ENCODE results near the gene ITPRID2. TPM values are rescaled to one million over a fixed set of nuclear protein-coding genes. Genes with fewer than 3 reads are reported as not detected.

Gene ITPRID2
- total RNA-seq, 2 experiments from 2014 or later: 40.7 to 40.8 TPM

DNA sequence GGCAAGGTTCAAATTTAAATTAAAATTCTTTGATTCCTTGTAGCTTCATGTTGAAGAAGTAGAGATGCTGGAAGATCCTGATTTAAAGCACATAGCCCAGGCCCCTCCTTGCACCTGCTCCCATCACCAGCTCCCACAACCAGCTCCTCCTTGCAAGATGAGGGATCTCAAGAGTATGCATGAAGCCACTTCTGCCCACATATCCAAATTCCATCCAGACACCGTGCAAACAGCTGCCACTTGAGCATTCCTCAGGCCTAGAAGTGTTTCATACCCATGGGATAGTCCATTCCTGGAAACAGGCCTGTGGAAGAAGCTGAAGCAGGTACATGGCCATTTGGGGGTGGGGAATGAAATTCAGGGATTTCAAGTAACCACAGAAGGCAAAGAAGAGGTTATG is 32.4 kb upstream of the ITPRID2 start:
- H3K36me3 Mint-ChIP-seq (ENCODE audit: low read depth): no peaks in the 10 kb centered on the region
- H3K27me3 Mint-ChIP-seq (ENCODE audit: low read depth): peaks cover 2% of the 10 kb centered on the region
- H3K4me1 Mint-ChIP-seq (ENCODE audit: low read depth): no peaks in the 10 kb centered on the region
- intact Hi-C loops (cut with micrococcal nuclease): no loop called here
- no peak overlapping the region for H3K27ac Mint-ChIP-seq
- H3K9me3 Mint-ChIP-seq: no peaks in the 10 kb centered on the region
- no peak overlapping the region for H3K4me3 Mint-ChIP-seq
- no peak for DNase-seq
- CTCF ChIA-PET: no interaction called here

DNA sequence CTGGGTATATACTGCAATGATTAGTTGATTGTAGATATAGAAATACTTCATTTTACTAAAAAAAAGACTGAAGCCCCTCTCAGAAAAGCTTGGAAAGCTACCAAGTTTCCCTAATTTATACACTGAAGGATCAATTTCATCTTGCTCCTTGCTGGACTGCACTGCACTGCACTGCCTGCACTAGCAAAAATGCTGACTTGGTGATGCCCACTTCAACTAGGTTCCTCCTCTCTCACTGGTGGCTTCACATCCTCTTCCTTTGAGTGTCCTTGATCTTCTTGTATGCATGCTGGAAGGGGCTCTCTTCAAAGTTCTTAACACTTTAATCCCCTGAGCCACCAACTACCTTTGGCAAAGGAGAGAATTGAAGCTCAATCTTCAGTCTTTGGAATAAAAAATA is 31.7 kb upstream of the ITPRID2 start:
- Mint-ChIP-seq H3K27me3 (ENCODE audit: low read depth) (peaks cover 2% of the 10 kb centered on the region), H3K4me1 (ENCODE audit: low read depth) (no peaks in the 10 kb centered on the region), H3K9me3 (no peaks in the 10 kb centered on the region), H3K4me3 (no peak overlapping the region), H3K27ac (no peak overlapping the region), H3K36me3 (ENCODE audit: low read depth) (no peaks in the 10 kb centered on the region)
- intact Hi-C loops (cut with micrococcal nuclease): no loop called here
- CTCF ChIA-PET: no interaction called here
- DNase-seq: no peak

DNA sequence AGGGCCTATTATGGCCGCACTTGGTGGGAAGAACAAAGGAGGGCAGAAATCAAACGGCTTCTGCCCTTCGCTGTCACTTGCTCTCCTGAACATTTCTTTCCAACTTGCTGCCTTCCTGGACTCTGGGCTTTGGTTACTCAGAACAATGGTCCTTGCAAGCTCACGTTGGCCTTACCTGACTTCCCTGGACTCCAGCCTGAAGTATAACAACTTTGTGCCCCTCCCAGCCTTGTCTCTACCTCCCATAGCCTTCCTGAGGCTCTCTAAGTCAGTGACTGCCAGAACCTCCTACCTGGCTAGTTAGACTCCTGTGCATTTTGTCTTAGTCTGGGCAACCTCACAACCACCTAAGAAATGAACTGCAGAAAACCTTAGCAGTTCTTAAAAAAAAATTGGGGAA is 30.2 kb upstream of the ITPRID2 start:
- Mint-ChIP-seq H3K9me3 (no peaks in the 10 kb centered on the region), H3K4me3 (no peak overlapping the region), H3K4me1 (ENCODE audit: low read depth) (no peaks in the 10 kb centered on the region), H3K27ac (no peak overlapping the region), H3K27me3 (ENCODE audit: low read depth) (peaks cover 2% of the 10 kb centered on the region), H3K36me3 (ENCODE audit: low read depth) (no peaks in the 10 kb centered on the region)
- no peak for DNase-seq
- CTCF ChIA-PET: no interaction called here
- intact Hi-C loops (cut with micrococcal nuclease): no loop called here

DNA sequence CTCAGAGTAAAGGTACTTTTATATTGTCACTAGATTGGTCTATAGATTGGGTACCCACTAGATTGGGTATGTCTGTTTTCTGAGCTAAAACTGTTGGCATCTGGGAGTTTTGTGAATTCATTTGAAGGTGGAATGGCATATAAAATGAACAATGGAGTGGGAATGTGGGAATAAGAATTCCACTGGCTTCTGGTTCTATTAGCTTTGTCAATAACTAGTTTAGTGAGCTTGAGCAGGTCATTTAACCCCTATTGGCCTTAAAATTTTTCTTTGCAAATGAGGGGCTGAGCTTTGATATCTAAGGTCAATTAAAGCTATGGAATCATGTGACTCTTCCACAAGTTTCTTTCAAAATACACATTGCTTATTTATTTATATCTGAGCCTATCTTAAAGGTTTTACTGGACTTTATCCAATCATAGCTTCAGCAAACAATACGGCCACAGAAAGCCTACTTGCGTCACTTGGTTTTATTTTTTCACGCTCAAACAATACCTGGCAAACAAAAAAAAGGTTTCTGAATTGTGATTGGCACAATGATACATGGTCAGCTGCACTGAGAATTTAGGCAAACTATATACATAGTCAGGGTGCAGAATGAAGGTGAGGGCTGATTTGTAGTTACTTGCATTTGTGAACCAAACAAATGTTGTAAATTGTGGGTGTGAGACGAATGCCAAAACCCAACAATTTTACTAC is 28.8 kb upstream of the ITPRID2 start:
- no peak for DNase-seq
- CTCF ChIA-PET: no interaction called here
- Mint-ChIP-seq H3K4me3 (no peak overlapping the region), H3K9me3 (no peaks in the 10 kb centered on the region), H3K27ac (no peak overlapping the region), H3K36me3 (ENCODE audit: low read depth) (no peaks in the 10 kb centered on the region), H3K4me1 (ENCODE audit: low read depth) (no peaks in the 10 kb centered on the region), H3K27me3 (ENCODE audit: low read depth) (peaks cover 4% of the 10 kb centered on the region)
- intact Hi-C loops (cut with micrococcal nuclease): no loop called here

DNA sequence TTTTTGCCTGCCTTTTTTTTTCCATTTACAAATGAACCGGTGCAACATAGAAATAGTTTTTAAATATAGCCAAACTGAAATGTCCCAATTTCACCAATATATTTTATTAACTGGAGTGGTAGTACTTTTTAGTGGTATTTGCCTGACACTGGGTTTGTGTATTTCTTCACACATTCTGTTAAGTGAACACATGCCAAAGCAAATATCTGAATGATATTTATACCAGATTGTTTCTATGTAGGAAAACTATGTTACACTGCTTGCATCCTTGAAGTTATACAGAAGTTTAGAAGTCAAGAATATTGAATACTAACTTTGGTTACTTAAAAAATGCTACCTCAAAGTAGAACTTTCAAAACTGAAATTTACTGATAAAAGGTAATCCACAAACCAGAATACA is 19.4 kb upstream of the ITPRID2 start:
- no peaks in the 10 kb centered on the region for H3K36me3 Mint-ChIP-seq (ENCODE audit: low read depth)
- H3K27ac Mint-ChIP-seq: no peak overlapping the region
- intact Hi-C loops (cut with micrococcal nuclease): no loop called here
- CTCF ChIA-PET: no interaction called here
- H3K9me3 Mint-ChIP-seq: no peaks in the 10 kb centered on the region
- no peaks in the 10 kb centered on the region for H3K4me1 Mint-ChIP-seq (ENCODE audit: low read depth)
- H3K4me3 Mint-ChIP-seq: no peak overlapping the region
- no peak for DNase-seq
- no peaks in the 10 kb centered on the region for H3K27me3 Mint-ChIP-seq (ENCODE audit: low read depth)

DNA sequence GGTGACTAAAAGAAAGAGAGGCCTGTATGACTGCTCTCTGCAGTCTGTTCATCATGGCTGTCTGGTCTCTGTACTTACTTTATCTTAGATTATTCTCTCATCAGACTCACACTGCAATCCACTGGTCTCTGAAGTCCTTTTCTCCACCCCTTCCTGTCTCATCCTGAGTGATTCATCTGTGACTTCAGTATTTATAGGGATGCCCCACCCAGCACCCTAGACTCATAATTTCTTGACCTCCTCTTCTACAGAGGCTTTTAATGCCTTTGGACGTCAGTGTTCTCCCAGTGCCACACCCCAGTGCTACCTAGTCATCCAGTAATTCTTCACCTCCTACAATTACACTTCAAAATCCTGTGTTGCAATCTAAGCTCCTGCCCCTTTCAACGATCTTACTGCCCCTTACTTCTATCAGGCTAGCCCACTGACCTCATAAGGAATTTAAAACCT is 14.9 kb upstream of the ITPRID2 start:
- no peaks in the 10 kb centered on the region for H3K36me3 Mint-ChIP-seq (ENCODE audit: low read depth)
- intact Hi-C loops (cut with micrococcal nuclease): no loop called here
- no peak overlapping the region for H3K27ac Mint-ChIP-seq
- H3K4me3 Mint-ChIP-seq: no peak overlapping the region
- no peaks in the 10 kb centered on the region for H3K9me3 Mint-ChIP-seq
- no peaks in the 10 kb centered on the region for H3K4me1 Mint-ChIP-seq (ENCODE audit: low read depth)
- no peak for DNase-seq
- H3K27me3 Mint-ChIP-seq (ENCODE audit: low read depth): no peaks in the 10 kb centered on the region
- CTCF ChIA-PET: no interaction called here

DNA sequence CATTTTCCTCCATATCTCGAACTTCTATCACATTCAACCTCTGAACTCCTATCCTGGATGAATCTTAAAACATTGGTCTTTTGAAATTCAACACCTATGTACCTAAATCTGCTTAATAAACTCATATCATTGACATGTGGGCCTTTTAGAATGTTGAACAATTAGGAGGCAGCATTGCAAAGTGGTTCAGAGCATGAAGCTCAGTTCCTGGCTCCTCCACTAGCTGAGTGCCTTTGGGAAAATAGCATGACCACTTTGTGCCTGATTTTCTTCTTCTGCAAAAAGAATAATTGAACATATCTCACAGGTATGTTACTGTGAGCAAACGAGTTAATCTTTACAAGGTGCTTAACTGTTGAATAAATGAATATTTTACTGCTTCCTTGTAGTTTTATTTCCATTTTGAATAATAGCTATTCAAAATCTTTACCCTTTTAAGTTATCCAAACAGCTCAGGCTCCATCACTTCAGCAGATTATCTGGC is 14.3 kb upstream of the ITPRID2 start:
- Mint-ChIP-seq H3K4me3 (no peak overlapping the region), H3K27ac (no peak overlapping the region), H3K9me3 (no peaks in the 10 kb centered on the region), H3K4me1 (ENCODE audit: low read depth) (no peaks in the 10 kb centered on the region), H3K27me3 (ENCODE audit: low read depth) (peaks cover 5% of the 10 kb centered on the region), H3K36me3 (ENCODE audit: low read depth) (no peaks in the 10 kb centered on the region)
- intact Hi-C loops (cut with micrococcal nuclease): no loop called here
- CTCF ChIA-PET: interaction anchor here (0.7 kb wide), 1 partner anchor 10 kb away, joined by 3 read pairs; no protein-coding TSS in a partner anchor
- DNase-seq: no peak

DNA sequence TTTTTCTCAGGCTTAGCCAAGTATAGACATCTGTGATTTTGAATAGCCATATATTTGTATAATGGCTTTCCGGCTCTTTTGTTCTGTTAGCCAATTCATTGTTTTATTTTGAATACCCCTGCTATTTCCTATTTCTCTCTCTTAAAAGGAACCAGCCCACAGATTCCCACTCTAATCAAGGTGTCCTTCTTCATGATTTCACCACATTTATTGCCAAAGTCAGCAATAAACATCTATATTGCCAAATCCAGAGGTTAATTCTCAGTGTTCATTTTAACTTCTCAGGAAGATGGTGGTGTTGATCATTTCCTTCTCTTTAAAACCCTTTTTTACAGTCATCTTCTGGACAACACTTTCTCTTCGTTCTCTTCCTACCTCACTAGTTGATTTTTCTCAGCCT is 13.1 kb upstream of the ITPRID2 start:
- Mint-ChIP-seq H3K4me3 (no peak overlapping the region), H3K27ac (no peak overlapping the region), H3K27me3 (ENCODE audit: low read depth) (peaks cover 6% of the 10 kb centered on the region), H3K36me3 (ENCODE audit: low read depth) (no peaks in the 10 kb centered on the region), H3K9me3 (no peaks in the 10 kb centered on the region), H3K4me1 (ENCODE audit: low read depth) (no peaks in the 10 kb centered on the region)
- intact Hi-C loops (cut with micrococcal nuclease): no loop called here
- CTCF ChIA-PET: interaction anchor here (1.5 kb wide), 1 partner anchor 21 kb away, joined by 6 read pairs; no protein-coding TSS in a partner anchor
- no peak for DNase-seq

DNA sequence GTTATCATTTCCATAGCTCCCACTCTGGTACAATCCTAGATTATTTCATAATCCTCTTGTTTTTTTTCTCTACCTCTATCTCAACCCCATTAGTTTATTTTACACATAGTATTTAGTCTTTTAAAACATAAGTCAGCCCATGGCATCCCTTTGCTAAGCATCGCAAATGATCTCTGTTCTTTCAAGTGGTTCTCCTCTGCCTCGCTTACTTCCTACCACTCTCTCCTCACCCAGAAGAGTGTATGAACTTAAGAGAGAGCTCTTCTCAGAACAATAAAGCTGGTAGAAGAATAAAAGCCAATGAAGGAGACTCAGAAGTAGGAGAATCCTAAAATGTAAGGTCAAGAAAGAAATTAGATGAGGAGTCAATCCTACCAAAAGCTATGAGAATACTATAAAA is 12.2 kb upstream of the ITPRID2 start:
- Mint-ChIP-seq H3K36me3 (ENCODE audit: low read depth) (no peaks in the 10 kb centered on the region), H3K4me1 (ENCODE audit: low read depth) (no peaks in the 10 kb centered on the region), H3K27me3 (ENCODE audit: low read depth) (peaks cover 6% of the 10 kb centered on the region), H3K27ac (no peak overlapping the region), H3K4me3 (no peak overlapping the region), H3K9me3 (no peaks in the 10 kb centered on the region)
- no peak for DNase-seq
- CTCF ChIA-PET: interaction anchor here (1.5 kb wide), 1 partner anchor 20 kb away, joined by 6 read pairs; no protein-coding TSS in a partner anchor
- intact Hi-C loops (cut with micrococcal nuclease): no loop called here

DNA sequence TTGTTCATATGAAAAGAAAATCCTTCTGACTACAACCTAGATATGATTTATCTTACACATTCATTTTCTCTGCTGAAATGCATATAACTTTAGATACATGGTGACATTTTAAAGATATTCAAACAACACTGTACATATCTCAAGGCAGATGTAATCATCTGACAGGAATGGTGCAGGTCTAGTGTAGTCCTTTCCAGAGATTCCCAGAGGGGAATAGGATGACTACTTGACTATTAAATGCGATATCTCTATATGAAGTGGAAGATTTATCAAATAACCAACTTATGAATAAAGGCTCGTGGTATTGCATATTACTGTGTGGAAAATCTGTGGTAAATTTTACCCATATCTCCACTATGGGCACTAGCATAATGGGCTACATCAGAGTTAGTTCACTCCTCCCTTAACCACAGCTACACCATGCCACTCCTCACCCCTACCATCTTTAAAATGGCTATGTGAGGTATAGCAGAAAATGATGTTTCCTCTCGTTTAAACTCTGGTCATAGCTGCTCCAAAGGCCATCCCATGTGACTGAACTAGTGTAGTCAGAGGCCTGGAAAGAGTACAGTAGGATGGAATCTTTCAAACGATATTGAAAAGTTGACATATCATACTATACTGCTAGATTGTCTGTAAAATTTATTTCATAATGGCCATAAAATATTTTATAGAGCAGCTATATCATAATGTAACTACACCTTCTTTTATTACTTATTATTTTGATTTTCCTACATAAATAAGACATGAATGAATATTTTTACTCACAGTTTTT is 9.1 kb upstream of the ITPRID2 start:
- DNase-seq: no peak
- peaks cover 19% of the 10 kb centered on the region for H3K27me3 Mint-ChIP-seq (ENCODE audit: low read depth)
- CTCF ChIA-PET: no interaction called here
- no peaks in the 10 kb centered on the region for H3K4me1 Mint-ChIP-seq (ENCODE audit: low read depth)
- no peak overlapping the region for H3K4me3 Mint-ChIP-seq
- H3K36me3 Mint-ChIP-seq (ENCODE audit: low read depth): no peaks in the 10 kb centered on the region
- intact Hi-C loops (cut with micrococcal nuclease): no loop called here
- H3K27ac Mint-ChIP-seq: no peak overlapping the region
- H3K9me3 Mint-ChIP-seq: no peaks in the 10 kb centered on the region

DNA sequence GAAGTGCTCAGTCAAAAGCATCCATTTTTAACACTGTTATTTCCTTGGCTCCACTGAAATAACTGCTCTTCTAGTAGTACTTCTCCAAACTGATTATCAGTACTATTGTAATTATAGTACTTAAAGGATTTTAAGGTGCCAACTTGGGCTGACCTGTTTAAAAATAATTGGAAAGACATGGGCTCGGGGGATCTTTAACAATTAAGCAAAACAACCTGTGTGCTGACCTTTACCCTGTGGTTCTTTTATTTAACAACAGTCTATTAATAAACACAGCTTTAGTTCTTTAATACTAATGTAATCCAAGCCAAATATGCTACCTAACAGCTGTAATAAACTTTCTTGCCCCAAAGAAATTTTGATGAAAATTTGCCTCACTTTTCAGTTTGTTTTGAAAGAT is 6.9 kb upstream of the ITPRID2 start:
- CTCF ChIA-PET: interaction anchor here (0.6 to 0.7 kb wide), 2 partner anchors 8 to 71 kb away, joined by 3 read pairs; no protein-coding TSS in a partner anchor
- Mint-ChIP-seq H3K9me3 (no peaks in the 10 kb centered on the region), H3K36me3 (ENCODE audit: low read depth) (no peaks in the 10 kb centered on the region), H3K27me3 (ENCODE audit: low read depth) (peaks cover 19% of the 10 kb centered on the region), H3K4me1 (ENCODE audit: low read depth) (no peaks in the 10 kb centered on the region), H3K4me3 (no peak overlapping the region), H3K27ac (no peak overlapping the region)
- intact Hi-C loops (cut with micrococcal nuclease): no loop called here
- no peak for DNase-seq

DNA sequence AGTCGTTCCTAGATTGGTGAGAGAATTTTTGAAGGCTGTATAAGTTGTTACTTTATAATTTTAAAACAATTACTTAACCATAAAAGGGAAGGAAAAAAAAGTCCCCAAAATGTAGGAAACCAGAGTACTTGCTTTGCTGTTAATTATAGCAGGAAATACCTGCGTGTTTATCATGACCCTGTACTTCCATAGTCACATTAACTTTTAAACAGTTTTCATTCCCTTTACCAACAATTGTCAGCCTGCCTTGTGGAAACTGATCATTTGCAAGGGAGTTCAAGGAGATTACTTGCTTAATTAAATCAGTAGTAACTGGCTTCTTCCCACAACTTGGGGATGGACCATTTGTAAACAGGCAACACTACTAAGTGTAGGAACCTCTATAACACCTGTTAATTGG is 6.4 kb upstream of the ITPRID2 start:
- DNase-seq: no peak
- Mint-ChIP-seq H3K36me3 (ENCODE audit: low read depth) (no peaks in the 10 kb centered on the region), H3K4me1 (ENCODE audit: low read depth) (no peaks in the 10 kb centered on the region), H3K4me3 (no peak overlapping the region), H3K27me3 (ENCODE audit: low read depth) (peaks cover 22% of the 10 kb centered on the region), H3K9me3 (no peaks in the 10 kb centered on the region), H3K27ac (no peak overlapping the region)
- intact Hi-C loops (cut with micrococcal nuclease): no loop called here
- CTCF ChIA-PET: interaction anchor here (0.7 kb wide), 1 partner anchor 71 kb away, joined by 3 read pairs; no protein-coding TSS in a partner anchor

DNA sequence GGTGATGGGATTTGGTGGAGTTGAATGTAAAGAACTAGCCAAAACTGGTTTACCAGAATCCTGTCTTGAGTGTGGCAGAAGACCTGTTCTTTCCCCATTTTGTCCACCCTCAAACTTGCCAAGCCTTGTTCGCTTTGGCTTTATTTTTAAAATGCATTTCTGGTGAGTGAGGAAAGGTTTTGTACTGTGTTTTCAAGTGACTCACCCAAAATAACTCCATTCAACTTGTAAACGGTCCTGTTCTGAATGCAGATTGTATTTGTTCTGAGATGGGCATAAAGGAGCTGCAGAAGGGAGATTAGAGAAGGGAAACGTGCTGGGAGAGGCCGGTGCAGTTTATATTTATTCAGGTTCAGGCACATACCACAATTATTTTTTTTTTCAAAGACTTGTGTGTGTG is 5.3 kb upstream of the ITPRID2 start:
- CTCF ChIA-PET: interaction anchor here (0.7 to 1.1 kb wide), 2 partner anchors 30 to 51 kb away, joined by 3 read pairs; no protein-coding TSS in a partner anchor
- H3K27ac Mint-ChIP-seq: no peak overlapping the region
- no peak for DNase-seq
- H3K27me3 Mint-ChIP-seq (ENCODE audit: low read depth): peaks cover 29% of the 10 kb centered on the region
- H3K36me3 Mint-ChIP-seq (ENCODE audit: low read depth): no peaks in the 10 kb centered on the region
- intact Hi-C loops (cut with micrococcal nuclease): no loop called here
- peaks cover 2% of the 10 kb centered on the region for H3K4me1 Mint-ChIP-seq (ENCODE audit: low read depth)
- H3K9me3 Mint-ChIP-seq: no peaks in the 10 kb centered on the region
- no peak overlapping the region for H3K4me3 Mint-ChIP-seq

All from activated naive CD4-positive, alpha-beta T cell treated with anti-CD3 and anti-CD28 coated beads for 36 hours (primary cell).